Measurements from ENCODE around the gene RNASEH2A.
"Not testable (repeated sequence)": the region's sequence is repeated elsewhere in the genome, so short reads cannot be mapped to it uniquely, and the experiment has no call there.

RNASEH2A gene

GRCh38 chr19:12793290-12794195, 12.8 kb upstream of the RNASEH2A start:
- DNase-seq (ENCODE audit: low read depth, low spot score), result peak; percentile 81

- no peak for DNase-seq (ENCODE audit: low read depth, low spot score)
Observed at GRCh38 chr19:12794196-12794941, 12.0 kb upstream of the RNASEH2A start.

GRCh38 chr19:12794971-12795381, 11.4 kb upstream of the RNASEH2A start:
- no peak for DNase-seq (ENCODE audit: low read depth, low spot score)

- DNase-seq (ENCODE audit: low read depth, low spot score), result no peak
Observed at GRCh38 chr19:12796146-12797071, 10.0 kb upstream of the RNASEH2A start.

- DNase-seq (ENCODE audit: low read depth, low spot score), result no peak
Observed at GRCh38 chr19:12797141-12797587, 9.2 kb upstream of the RNASEH2A start.

- not testable (repeated sequence) for DNase-seq (ENCODE audit: low read depth, low spot score)
Observed at GRCh38 chr19:12797607-12798006, 8.8 kb upstream of the RNASEH2A start.

- DNase-seq (ENCODE audit: low read depth, low spot score), result no peak
Observed at GRCh38 chr19:12799742-12800465, 6.5 kb upstream of the RNASEH2A start.

- DNase-seq (ENCODE audit: low read depth, low spot score), result no peak
Observed at GRCh38 chr19:12800466-12800770, 6.0 kb upstream of the RNASEH2A start.

GRCh38 chr19:12800923-12801465, 5.4 kb upstream of the RNASEH2A start:
- no peak for DNase-seq (ENCODE audit: low read depth, low spot score)

- DNase-seq (ENCODE audit: low read depth, low spot score), result no peak
Observed at GRCh38 chr19:12801466-12802266, 4.7 kb upstream of the RNASEH2A start, which contains the start of the genes PRDX2 and THSD8. Gene PRDX2 (minus strand): TSS chr19:12801800. CDS start chr19:12801261, 539 bp downstream. Gene THSD8 (plus strand): TSS chr19:12802069. CDS start chr19:12802072, 3 bp downstream.

- DNase-seq (ENCODE audit: low read depth, low spot score), result no peak
Observed at GRCh38 chr19:12802267-12803106, 3.9 kb upstream of the RNASEH2A start.

- DNase-seq (ENCODE audit: low read depth, low spot score), result no peak
Observed at GRCh38 chr19:12804051-12804450, 2.3 kb upstream of the RNASEH2A start.

GRCh38 chr19:12815088-12815487, 8.7 kb downstream of the RNASEH2A start:
- DNase-seq (ENCODE audit: low read depth, low spot score), result no peak

- not testable (repeated sequence) for DNase-seq (ENCODE audit: low read depth, low spot score)
Observed at GRCh38 chr19:12817188-12817587, 10.8 kb downstream of the RNASEH2A start.

GRCh38 chr19:12817810-12818209, 11.4 kb downstream of the RNASEH2A start:
- DNase-seq (ENCODE audit: low read depth, low spot score), result not testable (repeated sequence)

- DNase-seq (ENCODE audit: low read depth, low spot score), result no peak
Observed at GRCh38 chr19:12821761-12822160, 15.4 kb downstream of the RNASEH2A start.

GRCh38 chr19:12825254-12826131, 19.1 kb downstream of the RNASEH2A start:
- DNase-seq (ENCODE audit: low read depth, low spot score), result no peak

GRCh38 chr19:12828494-12828893, 22.1 kb downstream of the RNASEH2A start:
- no peak for DNase-seq (ENCODE audit: low read depth, low spot score)
